Endometrium (tissue), 2 donors: Measurements from ENCODE around the gene TMEM135.

ENCODE experiments used
- FAIRE-seq: peaks from 2 replicates; lab custom pipeline; 2012; peaks lifted over from hg19 to GRCh38; lab: Jason Lieb, UNC
- donor health status: control.
- donor health status: control.

TMEM135 gene

GRCh38 chr11:87353771-87354345, 316.1 kb downstream of the TMEM135 start:
- FAIRE-seq: no peak

- FAIRE-seq: no peak
Observed at GRCh38 chr11:87355596-87355995, 317.9 kb downstream of the TMEM135 start.

GRCh38 chr11:87356428-87356827, 318.7 kb downstream of the TMEM135 start:
- no peak for FAIRE-seq

GRCh38 chr11:87358461-87358860, 320.7 kb downstream of the TMEM135 start:
- no peak for FAIRE-seq

GRCh38 chr11:87359401-87359800, 321.7 kb downstream of the TMEM135 start:
- FAIRE-seq: no peak

GRCh38 chr11:87361891-87362290, 324.2 kb downstream of the TMEM135 start:
- no peak for FAIRE-seq

- FAIRE-seq: no peak
Observed at GRCh38 chr11:87366346-87366745, 328.6 kb downstream of the TMEM135 start.

GRCh38 chr11:87366763-87367405, 329.1 kb downstream of the TMEM135 start:
- no peak for FAIRE-seq

GRCh38 chr11:87368151-87368550, 330.4 kb downstream of the TMEM135 start:
- FAIRE-seq: no peak

GRCh38 chr11:87368858-87369480, 331.2 kb downstream of the TMEM135 start:
- FAIRE-seq: no peak

GRCh38 chr11:87369888-87370287, 332.2 kb downstream of the TMEM135 start:
- FAIRE-seq: no peak

- FAIRE-seq: no peak
Observed at GRCh38 chr11:87372065-87372464, 334.3 kb downstream of the TMEM135 start.
